Caco-2 (cell line): ENCODE measurements around the gene SUSD5. TPM values are rescaled to one million over a fixed set of nuclear protein-coding genes. Genes with fewer than 3 reads are reported as not detected.

Experiments
- BruUV-seq: library from RNA; stranded (reverse); fragments of 400-500 nt; replicated peaks from 2 replicates; lab custom pipeline; 2021; lab: Mats Ljungman, UMichigan
- CTCF ChIA-PET: fragments of 300-600 bp; sonication (Branson Sonifier 250); formaldehyde crosslinking; loops from one replicate; lab custom pipeline; 2022; ENCODE audit warnings: antibody characterized with exemption; lab: Charles Lee
- POLR2A ChIA-PET: fragments of 300-600 bp; sonication (Branson Sonifier 250); formaldehyde crosslinking; loops from one replicate; lab custom pipeline; 2022; ENCODE audit warnings: antibody characterized with exemption; lab: Charles Lee
- DNase-seq, 2 experiments: peaks; one replicate each; pipeline versions ENCODE4 v3.0.0 to v3.0.0-alpha.2; 2020 to 2022
- H3K27me3 ChIP-seq: replicated peaks from 2 replicates; pipeline ENCODE4 v1.6.0; 2011; ENCODE audit warnings: low read length; ENCODE audit not compliant: control insufficient read depth, insufficient read depth
- H3K36me3 ChIP-seq: 2 replicates; pipeline ENCODE4 v1.5.1; 2011; ENCODE audit warnings: low read length; ENCODE audit not compliant: control insufficient read depth, insufficient read depth
- H3K4me1 ChIP-seq: fragments of 250-450 bp; sonication (Bioruptor Pico); 2 replicates; pipeline ENCODE4 v1.5.1; 2020; ENCODE audit warnings: mild to moderate bottlenecking
- H3K4me3 ChIP-seq: 2 replicates; pipeline ENCODE4 v1.5.1; 2011; ENCODE audit warnings: low read depth, mild to moderate bottlenecking, control low read depth, low read length
- H3K9me3 ChIP-seq: fragments of 250-450 bp; sonication (Bioruptor Pico); 2 replicates; pipeline ENCODE4 v1.5.1; 2020; ENCODE audit warnings: mild to moderate bottlenecking, moderate library complexity
- H3K27ac Mint-ChIP-seq: one replicate; pipeline ENCODE4 v1.8.0; 2022; ENCODE audit warnings: mixed read lengths; ENCODE audit not compliant: unreplicated experiment
- H3K27me3 Mint-ChIP-seq: one replicate; pipeline ENCODE4 v1.8.0; 2022; ENCODE audit warnings: mixed read lengths; ENCODE audit not compliant: insufficient read depth, unreplicated experiment
- H3K36me3 Mint-ChIP-seq: one replicate; pipeline ENCODE4 v1.8.0; 2022; ENCODE audit warnings: mild to moderate bottlenecking, mixed read lengths; ENCODE audit not compliant: insufficient read depth, unreplicated experiment
- H3K4me1 Mint-ChIP-seq: one replicate; pipeline ENCODE4 v1.8.0; 2022; ENCODE audit warnings: low read depth, mixed read lengths; ENCODE audit not compliant: unreplicated experiment
- H3K4me3 Mint-ChIP-seq: one replicate; pipeline ENCODE4 v1.8.0; 2022; ENCODE audit warnings: mild to moderate bottlenecking, moderate library complexity, mixed read lengths; ENCODE audit not compliant: unreplicated experiment
- H3K9me3 Mint-ChIP-seq: one replicate; pipeline ENCODE4 v1.8.0; 2022; ENCODE audit warnings: mixed read lengths; ENCODE audit not compliant: unreplicated experiment
- intact Hi-C: fragments of 100-400 bp; cut with micrococcal nuclease; formaldehyde crosslinking; loops from one replicate; pipeline ENCODE4 v1.10.0; 2022; ENCODE audit not compliant: unreplicated experiment
- total RNA-seq: library from RNA; stranded (reverse); gene quantifications from 2 replicates; pipeline ENCODE4 v1.2.3, GENCODE V29; 2022
- TF ChIP-seq, protein P1 (sequence below), 2 experiments: fragments of 200-600 bp in 1 of 2; IDR thresholded peaks; 1 replicate in 1 of 2; 2 replicates in 1 of 2; pipeline versions ENCODE4 v1.5.1 to v1.8.0; 2011 to 2022; ENCODE audit warnings: antibody characterized with exemption in 1 of 2, control low read depth in 1 of 2, inconsistent platforms in 1 of 2, low read depth in 1 of 2, low read length in 1 of 2, mild to moderate bottlenecking in 1 of 2, moderate library complexity in 1 of 2; ENCODE audit not compliant: insufficient read depth in 1 of 2, severe bottlenecking in 1 of 2, unreplicated experiment in 1 of 2

SUSD5 gene
- total RNA-seq, 1 experiment from 2014 or later: not detected

DNA sequence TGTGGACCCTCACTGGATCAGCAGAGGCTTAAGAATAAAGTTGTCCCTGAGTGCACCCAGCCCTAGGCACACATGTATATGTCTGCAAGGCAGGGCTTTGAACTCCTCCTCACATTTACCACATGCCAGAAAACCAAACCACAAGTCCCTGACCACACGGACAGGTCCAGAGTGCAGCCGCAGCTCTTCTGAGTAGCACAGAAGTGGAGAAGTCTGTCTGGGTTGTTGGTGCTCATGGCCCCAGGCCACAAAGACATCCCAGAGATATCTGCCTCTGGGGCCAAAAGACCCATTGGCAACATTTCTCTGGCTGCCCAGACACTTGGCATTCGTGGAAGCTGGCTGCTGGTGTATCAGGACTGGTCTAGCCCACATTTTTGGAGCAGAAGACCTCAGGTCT lies 17.4 kb downstream of the SUSD5 start:
- no peaks in the 10 kb centered on the region for H3K36me3 ChIP-seq
- no peaks in the 10 kb centered on the region for H3K9me3 ChIP-seq
- peaks cover 5% of the 10 kb centered on the region for H3K4me1 Mint-ChIP-seq
- H3K4me3 ChIP-seq: no peak overlapping the region
- intact Hi-C loops: no loop called here
- ChIA-PET POLR2A (no interaction called here), CTCF (no interaction called here)
- no peak overlapping the region for H3K27ac Mint-ChIP-seq
- no peaks in the 10 kb centered on the region for H3K27me3 Mint-ChIP-seq
- TF ChIP-seq, protein P1, sequence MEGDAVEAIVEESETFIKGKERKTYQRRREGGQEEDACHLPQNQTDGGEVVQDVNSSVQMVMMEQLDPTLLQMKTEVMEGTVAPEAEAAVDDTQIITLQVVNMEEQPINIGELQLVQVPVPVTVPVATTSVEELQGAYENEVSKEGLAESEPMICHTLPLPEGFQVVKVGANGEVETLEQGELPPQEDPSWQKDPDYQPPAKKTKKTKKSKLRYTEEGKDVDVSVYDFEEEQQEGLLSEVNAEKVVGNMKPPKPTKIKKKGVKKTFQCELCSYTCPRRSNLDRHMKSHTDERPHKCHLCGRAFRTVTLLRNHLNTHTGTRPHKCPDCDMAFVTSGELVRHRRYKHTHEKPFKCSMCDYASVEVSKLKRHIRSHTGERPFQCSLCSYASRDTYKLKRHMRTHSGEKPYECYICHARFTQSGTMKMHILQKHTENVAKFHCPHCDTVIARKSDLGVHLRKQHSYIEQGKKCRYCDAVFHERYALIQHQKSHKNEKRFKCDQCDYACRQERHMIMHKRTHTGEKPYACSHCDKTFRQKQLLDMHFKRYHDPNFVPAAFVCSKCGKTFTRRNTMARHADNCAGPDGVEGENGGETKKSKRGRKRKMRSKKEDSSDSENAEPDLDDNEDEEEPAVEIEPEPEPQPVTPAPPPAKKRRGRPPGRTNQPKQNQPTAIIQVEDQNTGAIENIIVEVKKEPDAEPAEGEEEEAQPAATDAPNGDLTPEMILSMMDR (IDR thresholded peaks at IDR 0.05; ENCODE audit: insufficient read depth in 1 of 2, low read depth in 1 of 2, low read length in 1 of 2, severe bottlenecking in 1 of 2, unreplicated experiment in 1 of 2): no peak
- no peak overlapping the region for H3K4me3 Mint-ChIP-seq
- H3K27me3 ChIP-seq: no peaks in the 10 kb centered on the region
- peaks cover 8% of the 10 kb centered on the region for H3K4me1 ChIP-seq
- BruUV-seq: no TSS peak
- DNase-seq: no peak
- H3K36me3 Mint-ChIP-seq: no peaks in the 10 kb centered on the region
- H3K9me3 Mint-ChIP-seq: no peaks in the 10 kb centered on the region

DNA sequence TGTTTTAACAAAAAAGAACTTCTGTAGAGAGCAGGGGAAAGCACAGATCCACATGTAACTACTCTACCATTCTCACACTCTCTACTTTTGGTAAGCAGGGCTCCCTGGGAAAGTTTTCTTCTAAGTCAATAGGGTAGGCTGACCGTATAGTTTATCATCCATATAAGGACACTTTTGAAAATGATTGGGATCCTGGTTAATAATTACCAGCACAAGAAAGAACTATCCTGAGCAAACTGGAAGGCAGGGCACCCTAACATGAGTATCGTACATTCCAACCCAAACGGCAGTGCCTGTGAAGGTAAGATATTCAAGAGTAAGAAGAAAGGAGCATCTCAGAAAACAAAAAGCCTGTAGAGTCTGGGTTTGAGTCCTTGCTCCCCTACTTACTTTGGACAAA lies 22.1 kb downstream of the SUSD5 start:
- peaks cover 5% of the 10 kb centered on the region for H3K4me1 Mint-ChIP-seq
- Histone ChIP-seq H3K4me1 (peaks cover 13% of the 10 kb centered on the region), H3K9me3 (no peaks in the 10 kb centered on the region), H3K36me3 (no peaks in the 10 kb centered on the region), H3K4me3 (no peak overlapping the region), H3K27me3 (no peaks in the 10 kb centered on the region)
- no TSS peak for BruUV-seq
- H3K36me3 Mint-ChIP-seq: no peaks in the 10 kb centered on the region
- TF ChIP-seq, protein P1 (IDR thresholded peaks at IDR 0.05; ENCODE audit: insufficient read depth in 1 of 2, low read depth in 1 of 2, low read length in 1 of 2, severe bottlenecking in 1 of 2, unreplicated experiment in 1 of 2): no peak
- intact Hi-C loops: no loop called here
- CTCF ChIA-PET: no interaction called here
- H3K4me3 Mint-ChIP-seq: peak overlapping the region; percentile 51
- H3K27me3 Mint-ChIP-seq: no peaks in the 10 kb centered on the region
- peak; percentile 42 for DNase-seq
- no peaks in the 10 kb centered on the region for H3K9me3 Mint-ChIP-seq
- H3K27ac Mint-ChIP-seq: no peak overlapping the region
- POLR2A ChIA-PET: no interaction called here

DNA sequence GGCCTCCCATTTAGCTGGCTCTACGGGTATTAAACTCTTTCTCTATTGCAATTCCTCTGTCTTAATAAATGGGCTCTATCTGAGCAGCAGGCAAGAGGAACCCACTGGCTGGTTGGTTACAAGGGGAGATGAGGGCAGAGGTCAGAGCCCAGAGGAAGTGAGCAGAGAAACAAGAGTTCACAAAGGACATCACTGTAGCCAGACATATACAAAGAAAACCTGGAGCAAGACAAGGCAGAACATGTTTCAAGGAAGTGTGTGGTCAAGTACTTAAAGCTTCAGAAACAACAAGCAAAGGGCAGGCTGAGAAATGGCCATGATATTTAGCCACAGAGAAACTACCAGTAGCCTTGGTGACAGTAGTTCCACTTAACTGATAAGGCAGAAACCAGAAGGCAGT lies 24.3 kb downstream of the SUSD5 start:
- intact Hi-C loops: no loop called here
- Histone ChIP-seq H3K4me1 (peaks cover 13% of the 10 kb centered on the region), H3K9me3 (no peaks in the 10 kb centered on the region), H3K36me3 (no peaks in the 10 kb centered on the region), H3K4me3 (no peak overlapping the region), H3K27me3 (no peaks in the 10 kb centered on the region)
- ChIA-PET POLR2A (no interaction called here), CTCF (no interaction called here)
- TF ChIP-seq, protein P1 (IDR thresholded peaks at IDR 0.05; ENCODE audit: insufficient read depth in 1 of 2, low read depth in 1 of 2, low read length in 1 of 2, severe bottlenecking in 1 of 2, unreplicated experiment in 1 of 2): no peak
- no peaks in the 10 kb centered on the region for H3K27me3 Mint-ChIP-seq
- H3K9me3 Mint-ChIP-seq: no peaks in the 10 kb centered on the region
- H3K36me3 Mint-ChIP-seq: no peaks in the 10 kb centered on the region
- H3K4me1 Mint-ChIP-seq: peaks cover 5% of the 10 kb centered on the region
- H3K4me3 Mint-ChIP-seq: no peak overlapping the region
- BruUV-seq: no TSS peak
- DNase-seq: no peak
- H3K27ac Mint-ChIP-seq: no peak overlapping the region
